Hippocampal formation (tissue), 2 donors: ENCODE data around the gene TASP1.

ENCODE experiments used
- DNase-seq, 2 donors: peaks; one replicate each; lab custom pipeline; 2025; lab: John Stamatoyannopoulos, UW

Gene TASP1

GRCh38 chr20:13342469-13343242, 296.1 kb downstream of the TASP1 start:
- no peak for DNase-seq

- no peak for DNase-seq
Measured at GRCh38 chr20:13341737-13342393, 296.9 kb downstream of the TASP1 start.

- DNase-seq, result no peak
Measured at GRCh38 chr20:13340088-13340487, 298.6 kb downstream of the TASP1 start.
